Brain microvascular endothelial cell (primary cell): ENCODE results near the gene FAM219B.
A peak's percentile ranks its signal among the peaks of the same experiment; 100 is the strongest.
"Not testable (repeated sequence)": the region's sequence is repeated elsewhere in the genome, so short reads cannot be mapped to it uniquely, and the experiment has no call there.

Experiments used
- DNase-seq: peaks from one replicate; pipeline ENCODE4 v3.0.0-alpha.2; 2020
- H3K27ac ChIP-seq: fragments of 250-450 bp; sonication (Bioruptor Pico); 2 replicates; pipeline ENCODE4 v1.5.1; 2020; ENCODE audit warnings: mild to moderate bottlenecking, moderate library complexity
- H3K27me3 ChIP-seq: fragments of 250-450 bp; sonication (Bioruptor Pico); replicated peaks from 2 replicates; pipeline ENCODE4 v1.5.1; 2020; ENCODE audit warnings: mild to moderate bottlenecking
- H3K36me3 ChIP-seq: fragments of 250-450 bp; sonication (Bioruptor Pico); replicated peaks from 2 replicates; pipeline ENCODE4 v1.5.1; 2020; ENCODE audit warnings: mild to moderate bottlenecking
- H3K4me3 ChIP-seq: 2 replicates; pipeline ENCODE4 v1.5.1; 2011; ENCODE audit warnings: low read depth, mild to moderate bottlenecking, control low read depth, low read length, moderate library complexity
- in situ Hi-C: cut with HindIII; loops from 2 replicates; pipeline ENCODE4 v1.10.0; 2017; ENCODE audit warnings: low sequenced_read_pairs, low pct_ligation_motif_present
- TF ChIP-seq, protein P1 (sequence below): IDR thresholded peaks from 2 replicates; pipeline ENCODE4 v1.5.1; 2011; ENCODE audit warnings: low read depth, mild to moderate bottlenecking, moderate library complexity, low read length, control low read depth, inconsistent platforms; ENCODE audit errors: missing control alignments

FAM219B gene

DNA sequence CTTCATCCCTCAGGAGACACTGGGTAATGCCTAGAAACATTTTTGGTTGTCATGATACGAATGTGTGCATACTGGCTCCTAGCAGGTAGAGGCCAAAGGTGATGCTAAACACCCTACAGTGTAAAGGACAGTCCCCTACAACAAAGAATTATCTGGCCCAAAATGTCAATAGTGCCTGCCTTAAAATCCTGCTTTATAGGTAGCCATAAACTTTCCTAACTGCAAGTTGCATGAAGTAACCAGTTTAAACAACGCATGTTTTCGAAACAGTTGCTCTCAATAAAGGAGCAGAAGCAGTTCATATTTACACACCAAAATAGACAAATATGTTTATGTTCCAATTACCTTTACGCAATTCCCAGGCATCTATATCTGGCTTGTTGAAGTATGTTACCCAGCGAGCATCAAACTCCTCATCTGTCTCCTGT is 22.1 kb upstream of the FAM219B start:
- H3K27ac ChIP-seq = no peak overlapping the region
- H3K27me3 ChIP-seq = no peaks in the 10 kb centered on the region
- in situ Hi-C loops = no loop called here
- peaks cover 43% of the 10 kb centered on the region for H3K36me3 ChIP-seq
- TF ChIP-seq, protein P1, sequence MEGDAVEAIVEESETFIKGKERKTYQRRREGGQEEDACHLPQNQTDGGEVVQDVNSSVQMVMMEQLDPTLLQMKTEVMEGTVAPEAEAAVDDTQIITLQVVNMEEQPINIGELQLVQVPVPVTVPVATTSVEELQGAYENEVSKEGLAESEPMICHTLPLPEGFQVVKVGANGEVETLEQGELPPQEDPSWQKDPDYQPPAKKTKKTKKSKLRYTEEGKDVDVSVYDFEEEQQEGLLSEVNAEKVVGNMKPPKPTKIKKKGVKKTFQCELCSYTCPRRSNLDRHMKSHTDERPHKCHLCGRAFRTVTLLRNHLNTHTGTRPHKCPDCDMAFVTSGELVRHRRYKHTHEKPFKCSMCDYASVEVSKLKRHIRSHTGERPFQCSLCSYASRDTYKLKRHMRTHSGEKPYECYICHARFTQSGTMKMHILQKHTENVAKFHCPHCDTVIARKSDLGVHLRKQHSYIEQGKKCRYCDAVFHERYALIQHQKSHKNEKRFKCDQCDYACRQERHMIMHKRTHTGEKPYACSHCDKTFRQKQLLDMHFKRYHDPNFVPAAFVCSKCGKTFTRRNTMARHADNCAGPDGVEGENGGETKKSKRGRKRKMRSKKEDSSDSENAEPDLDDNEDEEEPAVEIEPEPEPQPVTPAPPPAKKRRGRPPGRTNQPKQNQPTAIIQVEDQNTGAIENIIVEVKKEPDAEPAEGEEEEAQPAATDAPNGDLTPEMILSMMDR = no peak
- no peak overlapping the region for H3K4me3 ChIP-seq
- no peak for DNase-seq

GRCh38 chr15:74924525-74924924 is 17.9 kb upstream of the FAM219B start:
- in situ Hi-C loops = no loop called here
- no peak for DNase-seq

DNA sequence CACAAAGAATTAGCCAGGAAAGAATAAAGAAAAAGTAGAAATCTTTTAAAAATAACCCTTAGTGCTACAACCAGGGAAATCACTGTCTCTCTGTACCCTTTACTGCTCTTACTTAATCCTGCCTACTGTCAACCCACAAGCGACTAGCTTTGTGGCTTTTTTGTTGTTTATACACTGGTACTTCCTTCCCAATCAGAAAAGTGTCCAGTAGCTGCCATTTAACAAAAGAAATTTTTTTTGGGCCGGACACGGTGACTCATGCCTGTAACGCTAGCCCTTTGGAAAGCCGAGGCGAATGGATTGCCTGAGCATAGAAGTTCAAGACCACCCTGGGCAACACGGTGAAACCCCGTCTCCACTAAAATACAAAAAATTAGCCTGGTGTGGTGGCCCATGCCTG is 13.8 kb upstream of the FAM219B start:
- TF ChIP-seq, protein P1 = no peak
- in situ Hi-C loops = no loop called here
- H3K36me3 ChIP-seq = peaks cover 81% of the 10 kb centered on the region

More at GRCh38 chr15:74924525-74924924, 17.9 kb upstream of the FAM219B start:
- Histone ChIP-seq H3K27ac (no peak overlapping the region), H3K36me3 (peaks cover 69% of the 10 kb centered on the region), H3K27me3 (no peaks in the 10 kb centered on the region), H3K4me3 (no peak overlapping the region)
- TF ChIP-seq, protein P1 = no peak

GRCh38 chr15:74917676-74918075 is 11.0 kb upstream of the FAM219B start:
- H3K27ac ChIP-seq = no peak overlapping the region
- TF ChIP-seq, protein P1 = no peak
- no peak overlapping the region for H3K4me3 ChIP-seq
- DNase-seq = no peak
- in situ Hi-C loops = no loop called here
- no peaks in the 10 kb centered on the region for H3K27me3 ChIP-seq
- H3K36me3 ChIP-seq = peaks cover 69% of the 10 kb centered on the region

More for the DNA sequence above, 13.8 kb upstream of the FAM219B start:
- Histone ChIP-seq H3K27ac (no peak overlapping the region), H3K27me3 (no peaks in the 10 kb centered on the region), H3K4me3 (no peak overlapping the region)
- DNase-seq = peak; percentile 18

DNA sequence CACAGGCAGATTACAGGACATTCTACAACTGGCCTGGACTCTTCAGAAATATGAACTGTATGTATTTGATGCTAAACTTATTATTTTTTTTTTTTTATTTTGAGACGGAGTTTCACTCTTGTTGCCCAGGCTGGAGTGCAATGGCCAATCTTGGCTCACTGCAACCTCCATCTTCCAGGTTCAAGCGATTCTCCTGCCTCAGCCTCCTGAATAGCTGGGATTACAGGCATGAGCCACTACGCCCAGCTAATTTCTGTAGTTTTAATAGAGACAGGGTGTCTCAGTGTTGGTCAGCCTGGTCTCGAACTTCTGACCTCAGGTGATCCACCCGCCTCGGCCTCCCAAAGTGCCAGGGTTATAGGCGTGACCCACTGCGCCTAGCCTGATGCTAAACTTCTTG is 7.1 kb upstream of the FAM219B start:
- H3K4me3 ChIP-seq, H3K27ac ChIP-seq, in situ Hi-C loops, DNase-seq, H3K27me3 ChIP-seq: not testable (repeated sequence)
- peaks cover 43% of the 10 kb centered on the region for H3K36me3 ChIP-seq

DNA sequence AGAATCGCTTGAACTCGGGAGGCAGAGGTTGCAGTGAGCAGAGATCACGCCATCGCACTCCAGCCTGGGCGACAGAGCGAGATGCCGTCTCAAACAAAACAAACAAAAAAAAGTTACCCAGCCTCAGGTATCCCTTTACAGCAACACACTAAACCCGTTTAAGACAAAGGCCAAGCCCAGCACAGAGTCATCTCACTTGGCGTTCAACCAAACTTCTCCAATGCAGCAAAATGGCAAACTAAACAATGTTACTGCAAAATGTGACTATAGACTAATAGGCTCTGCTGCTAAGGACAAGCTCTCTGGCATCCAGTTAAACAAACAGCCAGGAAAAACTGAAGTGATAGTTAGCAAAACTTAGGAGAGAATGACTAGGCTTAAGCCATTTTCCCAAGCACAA is 6.4 kb upstream of the FAM219B start:
- H3K27ac ChIP-seq = no peak overlapping the region
- no peak overlapping the region for H3K4me3 ChIP-seq
- no peaks in the 10 kb centered on the region for H3K27me3 ChIP-seq
- DNase-seq = no peak
- TF ChIP-seq, protein P1 = no peak
- in situ Hi-C loops = no loop called here
- peaks cover 35% of the 10 kb centered on the region for H3K36me3 ChIP-seq
